Brain microvascular endothelial cell (primary cell): Measurements from ENCODE around the gene SH2D7.

Source experiments
- DNase-seq: peaks from one replicate; pipeline ENCODE4 v3.0.0-alpha.2; 2020
- H3K27ac ChIP-seq: fragments of 250-450 bp; sonication (Bioruptor Pico); 2 replicates; pipeline ENCODE4 v1.5.1; 2020; ENCODE audit warnings: mild to moderate bottlenecking, moderate library complexity
- H3K27me3 ChIP-seq: fragments of 250-450 bp; sonication (Bioruptor Pico); replicated peaks from 2 replicates; pipeline ENCODE4 v1.5.1; 2020; ENCODE audit warnings: mild to moderate bottlenecking
- H3K36me3 ChIP-seq: fragments of 250-450 bp; sonication (Bioruptor Pico); replicated peaks from 2 replicates; pipeline ENCODE4 v1.5.1; 2020; ENCODE audit warnings: mild to moderate bottlenecking
- H3K4me3 ChIP-seq: 2 replicates; pipeline ENCODE4 v1.5.1; 2011; ENCODE audit warnings: low read depth, mild to moderate bottlenecking, control low read depth, low read length, moderate library complexity
- in situ Hi-C: cut with HindIII; loops from 2 replicates; pipeline ENCODE4 v1.10.0; 2017; ENCODE audit warnings: low sequenced_read_pairs, low pct_ligation_motif_present
- TF ChIP-seq, protein P1 (sequence below): IDR thresholded peaks from 2 replicates; pipeline ENCODE4 v1.5.1; 2011; ENCODE audit warnings: low read depth, mild to moderate bottlenecking, moderate library complexity, low read length, control low read depth, inconsistent platforms; ENCODE audit errors: missing control alignments

SH2D7 gene

GRCh38 chr15:78103406-78104118, 11.2 kb downstream of the SH2D7 start:
- H3K27ac ChIP-seq, result no peak overlapping the region
- no peak for DNase-seq
- no peaks in the 10 kb centered on the region for H3K27me3 ChIP-seq
- H3K36me3 ChIP-seq, result no peaks in the 10 kb centered on the region
- H3K4me3 ChIP-seq, result no peak overlapping the region
- TF ChIP-seq, protein P1, sequence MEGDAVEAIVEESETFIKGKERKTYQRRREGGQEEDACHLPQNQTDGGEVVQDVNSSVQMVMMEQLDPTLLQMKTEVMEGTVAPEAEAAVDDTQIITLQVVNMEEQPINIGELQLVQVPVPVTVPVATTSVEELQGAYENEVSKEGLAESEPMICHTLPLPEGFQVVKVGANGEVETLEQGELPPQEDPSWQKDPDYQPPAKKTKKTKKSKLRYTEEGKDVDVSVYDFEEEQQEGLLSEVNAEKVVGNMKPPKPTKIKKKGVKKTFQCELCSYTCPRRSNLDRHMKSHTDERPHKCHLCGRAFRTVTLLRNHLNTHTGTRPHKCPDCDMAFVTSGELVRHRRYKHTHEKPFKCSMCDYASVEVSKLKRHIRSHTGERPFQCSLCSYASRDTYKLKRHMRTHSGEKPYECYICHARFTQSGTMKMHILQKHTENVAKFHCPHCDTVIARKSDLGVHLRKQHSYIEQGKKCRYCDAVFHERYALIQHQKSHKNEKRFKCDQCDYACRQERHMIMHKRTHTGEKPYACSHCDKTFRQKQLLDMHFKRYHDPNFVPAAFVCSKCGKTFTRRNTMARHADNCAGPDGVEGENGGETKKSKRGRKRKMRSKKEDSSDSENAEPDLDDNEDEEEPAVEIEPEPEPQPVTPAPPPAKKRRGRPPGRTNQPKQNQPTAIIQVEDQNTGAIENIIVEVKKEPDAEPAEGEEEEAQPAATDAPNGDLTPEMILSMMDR, result no peak
- in situ Hi-C loops, result no loop called here

GRCh38 chr15:78104119-78104479, 11.7 kb downstream of the SH2D7 start:
- in situ Hi-C loops, result no loop called here
- TF ChIP-seq, protein P1, result no peak
- no peak for DNase-seq
- no peaks in the 10 kb centered on the region for H3K27me3 ChIP-seq
- H3K36me3 ChIP-seq, result no peaks in the 10 kb centered on the region
- no peak overlapping the region for H3K27ac ChIP-seq
- no peak overlapping the region for H3K4me3 ChIP-seq

DNA sequence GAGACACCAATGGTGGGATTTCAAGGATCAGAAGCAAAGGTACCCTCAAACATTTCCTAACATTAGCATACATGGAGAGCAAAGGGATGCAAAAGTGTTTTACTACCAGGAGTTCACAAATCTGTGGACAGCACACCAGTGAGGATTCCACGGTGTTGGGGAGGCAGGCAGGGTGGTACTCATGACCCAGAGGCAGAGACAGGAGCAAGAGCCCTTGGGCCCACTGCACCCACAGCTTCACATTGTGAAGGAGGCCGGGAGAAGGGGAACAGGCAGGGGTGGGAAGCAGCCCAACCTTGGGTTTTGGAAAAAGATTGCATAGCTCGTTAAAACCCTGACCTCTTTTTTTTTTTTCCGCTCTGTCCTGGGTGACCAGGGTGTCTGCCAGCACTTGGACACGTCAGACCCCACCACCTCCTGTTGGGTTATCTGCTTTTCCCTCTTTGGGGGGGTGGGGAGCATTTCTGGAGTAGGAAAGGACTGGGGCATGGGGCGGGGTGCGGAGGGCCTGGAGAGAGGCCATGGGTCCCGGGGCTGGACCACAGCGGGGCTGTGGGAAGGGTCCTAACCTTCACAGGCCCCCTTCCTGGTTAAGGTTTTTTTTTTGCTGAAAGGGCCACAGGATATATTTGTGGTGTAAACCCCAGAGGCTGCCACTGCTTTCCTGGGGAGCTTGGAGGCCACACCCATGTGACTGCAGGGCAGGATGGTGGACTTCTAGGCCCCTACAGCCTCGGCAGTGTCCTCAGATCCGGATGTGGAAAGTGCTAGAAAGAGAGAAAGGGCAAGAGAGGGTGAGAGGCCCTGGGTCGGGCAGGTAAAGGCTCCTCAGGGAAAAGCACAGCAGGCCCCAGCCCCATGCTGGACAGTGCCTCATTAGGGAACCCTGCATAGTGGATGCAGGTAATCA, 12.5 kb downstream of the SH2D7 start:
- H3K4me3 ChIP-seq, result no peak overlapping the region
- DNase-seq, result no peak
- TF ChIP-seq, protein P1, result no peak
- no peaks in the 10 kb centered on the region for H3K27me3 ChIP-seq
- in situ Hi-C loops, result no loop called here
- H3K36me3 ChIP-seq, result no peaks in the 10 kb centered on the region
- H3K27ac ChIP-seq, result no peak overlapping the region

GRCh38 chr15:78105476-78106241, 13.3 kb downstream of the SH2D7 start:
- Histone ChIP-seq H3K4me3 (no peak overlapping the region), H3K27ac (no peak overlapping the region), H3K36me3 (no peaks in the 10 kb centered on the region), H3K27me3 (no peaks in the 10 kb centered on the region)
- DNase-seq, result peak; percentile 8
- in situ Hi-C loops, result no loop called here
- TF ChIP-seq, protein P1, result no peak

DNA sequence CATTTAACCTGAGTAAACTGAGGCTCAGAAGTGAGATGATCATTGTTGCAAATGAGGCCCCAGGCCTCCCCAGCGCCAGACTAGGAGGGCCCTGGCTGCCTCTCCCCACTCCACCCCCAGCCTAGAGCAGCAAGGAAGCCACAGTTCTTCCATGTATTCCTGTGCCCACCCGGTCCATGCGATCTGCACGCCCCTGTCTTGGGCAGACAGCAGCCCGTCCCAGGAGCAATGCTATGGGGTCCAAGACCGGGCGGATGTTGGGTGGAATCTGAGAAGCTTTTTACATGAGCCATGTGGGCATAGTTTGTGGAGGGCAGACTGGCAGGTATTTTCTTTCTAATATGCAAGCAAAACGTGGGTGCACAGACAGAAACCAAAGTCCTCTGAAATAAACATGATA, 15.1 kb downstream of the SH2D7 start:
- Histone ChIP-seq H3K4me3 (no peak overlapping the region), H3K27ac (no peak overlapping the region), H3K27me3 (no peaks in the 10 kb centered on the region), H3K36me3 (no peaks in the 10 kb centered on the region)
- TF ChIP-seq, protein P1, result no peak
- no peak for DNase-seq
- in situ Hi-C loops, result no loop called here
